Activated CD4-positive, alpha-beta T cell treated with anti-CD3 and anti-CD28 coated beads, Interleukin-2, Interleukin-4, amounts not matched to agents 100 ng/mL and 50 ng/mL, durations not matched to agents 16 hours and 8 hours (primary cell): ENCODE data around the gene CORO2A.
"Not testable (repeated sequence)": the region's sequence is repeated elsewhere in the genome, so short reads cannot be mapped to it uniquely, and the experiment has no call there.

Experiments
- DNase-seq: peaks from one replicate; pipeline ENCODE4 v3.0.0-alpha.2; 2020; ENCODE audit warnings: low spot score

Gene CORO2A

GRCh38 chr9:98117097-98117496, 75.3 kb downstream of the CORO2A start:
- not testable (repeated sequence) for DNase-seq

GRCh38 chr9:98109052-98109451, 83.4 kb downstream of the CORO2A start:
- DNase-seq: no peak

- DNase-seq: peak; percentile 52
Observed at GRCh38 chr9:98108531-98109031, 83.9 kb downstream of the CORO2A start.

- no peak for DNase-seq
Observed at GRCh38 chr9:98107926-98108325, 84.5 kb downstream of the CORO2A start.

GRCh38 chr9:98105006-98105405, 87.4 kb downstream of the CORO2A start:
- DNase-seq: no peak

- no peak for DNase-seq
Observed at GRCh38 chr9:98104445-98104881, 88.0 kb downstream of the CORO2A start.

GRCh38 chr9:98101868-98102273, 90.6 kb downstream of the CORO2A start:
- DNase-seq: peak; percentile 96

- DNase-seq: no peak
Observed at GRCh38 chr9:98101416-98101815, 91.0 kb downstream of the CORO2A start.

GRCh38 chr9:98100456-98100855, 92.0 kb downstream of the CORO2A start:
- DNase-seq: no peak

GRCh38 chr9:98099898-98100297, 92.5 kb downstream of the CORO2A start:
- DNase-seq: no peak

GRCh38 chr9:98099346-98099745, 93.1 kb downstream of the CORO2A start:
- no peak for DNase-seq

GRCh38 chr9:98097836-98098235, 94.6 kb downstream of the CORO2A start:
- peak; percentile 80 for DNase-seq

- DNase-seq: no peak
Observed at GRCh38 chr9:98096091-98096490, 96.3 kb downstream of the CORO2A start.

- no peak for DNase-seq
Observed at GRCh38 chr9:98095401-98095800, 97.0 kb downstream of the CORO2A start.

GRCh38 chr9:98094851-98095250, 97.6 kb downstream of the CORO2A start:
- no peak for DNase-seq

GRCh38 chr9:98094316-98094715, 98.1 kb downstream of the CORO2A start:
- DNase-seq: no peak

GRCh38 chr9:98092613-98092931, 99.9 kb downstream of the CORO2A start:
- no peak for DNase-seq

- DNase-seq: no peak
Observed at GRCh38 chr9:98091735-98092612, 100.5 kb downstream of the CORO2A start.

GRCh38 chr9:98090674-98091073, 101.8 kb downstream of the CORO2A start:
- DNase-seq: not testable (repeated sequence)

GRCh38 chr9:98087420-98088354, 104.8 kb downstream of the CORO2A start:
- DNase-seq: no peak

- DNase-seq: no peak
Observed at GRCh38 chr9:98086461-98086860, 106.0 kb downstream of the CORO2A start.

GRCh38 chr9:98085944-98086343, 106.5 kb downstream of the CORO2A start:
- no peak for DNase-seq

GRCh38 chr9:98085058-98085457, 107.4 kb downstream of the CORO2A start:
- no peak for DNase-seq
